ENCODE data around the gene DUS1L.

DNA sequence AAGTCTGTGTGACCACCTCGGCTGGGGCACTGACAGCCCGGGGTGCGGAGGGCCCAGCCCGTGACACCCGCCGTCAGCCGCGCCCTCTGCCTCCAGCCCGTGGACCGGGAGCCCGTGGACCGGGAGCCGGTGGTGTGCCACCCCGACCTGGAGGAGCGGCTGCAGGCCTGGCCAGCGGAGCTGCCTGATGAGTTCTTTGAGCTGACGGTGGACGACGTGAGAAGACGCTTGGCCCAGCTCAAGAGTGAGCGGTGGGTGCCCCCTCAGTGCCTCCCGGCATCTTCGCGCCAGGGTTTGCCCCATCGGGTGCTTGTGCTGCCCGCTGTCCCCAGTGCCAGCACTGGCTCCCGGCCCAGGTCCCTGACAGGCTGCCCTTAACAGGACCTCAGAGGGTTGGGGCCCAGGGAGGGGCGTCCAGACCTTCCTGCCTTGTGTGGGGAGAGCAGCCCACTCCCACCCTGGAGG lies 56.6 kb downstream of the DUS1L start:
- no peak for TF ChIP-seq CTCF (IDR thresholded peaks at IDR 0.05)
- TF ChIP-seq POLR2A (IDR thresholded peaks at IDR 0.05) = no peak
